Parathyroid adenoma (tissue), 2 donors: ENCODE measurements around the gene CSAG1.
"Not testable (repeated sequence)": the region's sequence is repeated elsewhere in the genome, so short reads cannot be mapped to it uniquely, and the experiment has no call there.

Experiments used
- H2AFZ ChIP-seq: fragments of 300-600 bp; sonication (generic); one replicate; pipeline ENCODE4 v1.7.0; 2017; ENCODE audit warnings: antibody characterized with exemption, mild to moderate bottlenecking
- H3K27ac ChIP-seq: fragments of 300-600 bp; sonication (generic); one replicate; pipeline ENCODE4 v1.7.0; 2017
- H3K27me3 ChIP-seq: fragments of 300-600 bp; sonication (generic); one replicate; pipeline ENCODE4 v1.7.0; 2017; ENCODE audit warnings: low read length; ENCODE audit not compliant: control insufficient read depth, insufficient read depth
- H3K36me3 ChIP-seq: fragments of 300-600 bp; sonication (generic); one replicate; pipeline ENCODE4 v1.7.0; 2017; ENCODE audit warnings: low read length; ENCODE audit not compliant: control insufficient read depth, insufficient read depth
- H3K4me1 ChIP-seq: fragments of 300-600 bp; sonication (generic); one replicate; pipeline ENCODE4 v1.7.0; 2017; ENCODE audit warnings: control low read depth
- H3K4me2 ChIP-seq: fragments of 300-600 bp; sonication (generic); one replicate; pipeline ENCODE4 v1.7.0; 2017; ENCODE audit warnings: low read length
- H3K4me3 ChIP-seq: fragments of 300-600 bp; sonication (generic); one replicate; pipeline ENCODE4 v1.7.0; 2017; ENCODE audit warnings: low read depth, low read length
- H3K79me2 ChIP-seq: fragments of 300-600 bp; sonication (generic); one replicate; pipeline ENCODE4 v1.7.0; 2017; ENCODE audit warnings: control low read depth
- H3K9ac ChIP-seq: fragments of 300-600 bp; sonication (generic); one replicate; pipeline ENCODE4 v1.7.0; 2017; ENCODE audit warnings: mild to moderate bottlenecking
- H3K9me3 ChIP-seq: fragments of 300-600 bp; sonication (generic); one replicate; pipeline ENCODE4 v1.7.0; 2017; ENCODE audit warnings: low read length; ENCODE audit not compliant: control insufficient read depth
- CTCF ChIP-seq: fragments of 300-600 bp; sonication (generic); IDR thresholded peaks from one replicate; pipeline ENCODE4 v1.7.0; 2017; ENCODE audit warnings: antibody characterized with exemption, mild to moderate bottlenecking
- donor health status: primary hyperparathyroidism.

The CSAG1 gene

GRCh38 chrX:152738560-152738959, 5.0 kb upstream of the CSAG1 start:
- TF ChIP-seq CTCF: no peak

GRCh38 chrX:152736528-152736927, 3.0 kb upstream of the CSAG1 start:
- not testable (repeated sequence) for H3K4me2 ChIP-seq, H3K79me2 ChIP-seq, H3K36me3 ChIP-seq, H3K9me3 ChIP-seq, H3K9ac ChIP-seq, H3K4me1 ChIP-seq, H3K4me3 ChIP-seq, H2AFZ ChIP-seq, H3K27me3 ChIP-seq, H3K27ac ChIP-seq

More at GRCh38 chrX:152738560-152738959, 5.0 kb upstream of the CSAG1 start:
- no peak overlapping the region for H3K4me3 ChIP-seq
- H2AFZ ChIP-seq: no peak overlapping the region
- no peak overlapping the region for H3K4me2 ChIP-seq
- H3K79me2 ChIP-seq: no peaks in the 10 kb centered on the region
- no peaks in the 10 kb centered on the region for H3K9me3 ChIP-seq
- no peaks in the 10 kb centered on the region for H3K36me3 ChIP-seq
- H3K9ac ChIP-seq: no peak overlapping the region
- no peaks in the 10 kb centered on the region for H3K27me3 ChIP-seq
- H3K27ac ChIP-seq: no peak overlapping the region
- H3K4me1 ChIP-seq: no peaks in the 10 kb centered on the region

GRCh38 chrX:152735860-152736511, 2.5 kb upstream of the CSAG1 start:
- H2AFZ ChIP-seq: no peak overlapping the region
- no peaks in the 10 kb centered on the region for H3K36me3 ChIP-seq
- H3K4me1 ChIP-seq: no peaks in the 10 kb centered on the region
- no peak overlapping the region for H3K9ac ChIP-seq
- H3K27me3 ChIP-seq: no peaks in the 10 kb centered on the region
- no peaks in the 10 kb centered on the region for H3K9me3 ChIP-seq
- no peak overlapping the region for H3K4me3 ChIP-seq
- H3K4me2 ChIP-seq: no peak overlapping the region
- TF ChIP-seq CTCF: no peak
- H3K79me2 ChIP-seq: no peaks in the 10 kb centered on the region
- no peak overlapping the region for H3K27ac ChIP-seq

GRCh38 chrX:152735101-152735500, 1.6 kb upstream of the CSAG1 start:
- Histone ChIP-seq H3K9me3 (no peaks in the 10 kb centered on the region), H3K4me3 (no peak overlapping the region), H3K79me2 (no peaks in the 10 kb centered on the region), H3K4me2 (no peak overlapping the region), H3K36me3 (no peaks in the 10 kb centered on the region), H3K9ac (no peak overlapping the region), H3K4me1 (no peaks in the 10 kb centered on the region), H2AFZ (no peak overlapping the region), H3K27ac (no peak overlapping the region), H3K27me3 (no peaks in the 10 kb centered on the region)
- no peak for TF ChIP-seq CTCF

- not testable (repeated sequence) for H3K27ac ChIP-seq, H3K4me2 ChIP-seq, H2AFZ ChIP-seq, H3K79me2 ChIP-seq, H3K4me1 ChIP-seq, H3K27me3 ChIP-seq, H3K9ac ChIP-seq, H3K9me3 ChIP-seq, H3K4me3 ChIP-seq, H3K36me3 ChIP-seq
These were observed 780 bp upstream of the CSAG1 start for GRCh38 chrX:152734143-152734858.
